GM12878 (cell line): ENCODE measurements around the gene GNAQ. TPM values are rescaled to one million over a fixed set of nuclear protein-coding genes. Genes with fewer than 3 reads are reported as not detected.

ENCODE experiments used
- ATAC-seq: fragments of 200-7000 bp; cut with Tn5 transposase; 3 replicates; pipeline ENCODE4 v1.9.1; 2020; ENCODE audit warnings: mild to moderate bottlenecking, moderate library complexity
- BruUV-seq: library from RNA; stranded (reverse); fragments of 400-500 nt; replicated peaks from 2 replicates; lab custom pipeline; 2021; lab: Mats Ljungman, UMichigan
- CTCF ChIA-PET: fragments of 300-600 bp; sonication (Branson Sonifier 250); formaldehyde crosslinking; extraction: SDS; loops from one replicate; lab custom pipeline; 2021; ENCODE audit warnings: inconsistent platforms; lab: Yijun Ruan, JAX
- POLR2A ChIA-PET: fragments of 350-600 bp; formaldehyde crosslinking; extraction: SDS; loops from one replicate; lab custom pipeline; 2021; ENCODE audit warnings: inconsistent platforms; lab: Charles Lee
- RAD21 ChIA-PET: fragments of 300-600 bp; sonication (Branson Sonifier 250); formaldehyde crosslinking; loops from one replicate; lab custom pipeline; 2023; ENCODE audit warnings: antibody characterized with exemption; ENCODE audit not compliant: unreplicated experiment; lab: Charles Lee
- SMC1A ChIA-PET: fragments of 300-600 bp; sonication (Branson Sonifier 250); formaldehyde crosslinking; loops from one replicate; lab custom pipeline; 2023; ENCODE audit not compliant: unreplicated experiment, uncharacterized antibody; lab: Charles Lee
- DNase-seq: peaks from one replicate; pipeline ENCODE4 v3.0.0-alpha.2; 2011; ENCODE audit warnings: low read depth, low spot score
- FAIRE-seq: peaks from 3 replicates; lab custom pipeline; 2011; peaks lifted over from hg19 to GRCh38; lab: Jason Lieb, UNC
- H2AFZ ChIP-seq: 2 replicates; pipeline ENCODE4 v1.6.0; 2011; ENCODE audit warnings: low read depth, low read length, control low read depth; ENCODE audit not compliant: control insufficient read depth
- H3K27ac ChIP-seq: 2 replicates; pipeline ENCODE4 v1.5.1; 2011; ENCODE audit warnings: control low read depth; ENCODE audit not compliant: control insufficient read depth, insufficient read depth
- H3K27me3 ChIP-seq, 2 experiments: replicated peaks in 1 of 2; 2 replicates each; pipeline versions ENCODE4 v1.6.0 to v1.6.1; 2011; ENCODE audit warnings: low read length in 1 of 2; ENCODE audit not compliant: control insufficient read depth in 2 of 2, insufficient read depth in 2 of 2
- H3K36me3 ChIP-seq, 2 experiments: 2 replicates each; pipeline ENCODE4 v1.5.1; 2011; ENCODE audit warnings: low read length in 1 of 2; ENCODE audit not compliant: control insufficient read depth in 2 of 2, insufficient read depth in 2 of 2
- H3K4me1 ChIP-seq: 2 replicates; pipeline ENCODE4 v1.6.1; 2011; ENCODE audit warnings: mild to moderate bottlenecking, low read length, moderate library complexity, mixed read lengths; ENCODE audit not compliant: control insufficient read depth, insufficient read depth
- H3K4me2 ChIP-seq: 2 replicates; pipeline ENCODE4 v1.6.0; 2011; ENCODE audit warnings: control low read depth; ENCODE audit not compliant: control insufficient read depth, insufficient read depth
- H3K4me3 ChIP-seq: fragments of 200-600 bp; sonication (generic); 2 replicates; pipeline ENCODE4 v1.5.1; 2016
- H3K79me2 ChIP-seq: 2 replicates; pipeline ENCODE4 v1.6.0; 2011; ENCODE audit warnings: low read length; ENCODE audit not compliant: control insufficient read depth, insufficient read depth
- H3K9ac ChIP-seq: 2 replicates; pipeline ENCODE4 v1.8.0; 2011; ENCODE audit warnings: low read length, control low read depth, mixed read lengths; ENCODE audit not compliant: control insufficient read depth, insufficient read depth
- H3K9me3 ChIP-seq: replicated peaks from 3 replicates; pipeline ENCODE4 v1.5.1; 2011; ENCODE audit warnings: mild to moderate bottlenecking, low read length; ENCODE audit not compliant: control insufficient read depth, insufficient read depth
- H4K20me1 ChIP-seq: 2 replicates; pipeline ENCODE4 v1.6.0; 2011; ENCODE audit not compliant: control insufficient read depth, insufficient read depth
- MLLT1 ChIP-seq: fragments of 450-650 bp; IDR thresholded peaks from 2 replicates; pipeline ENCODE4 v1.6.1; 2016; ENCODE audit warnings: mild to moderate bottlenecking
- MTA2 ChIP-seq: fragments of 450-650 bp; IDR thresholded peaks from 2 replicates; pipeline ENCODE4 v1.6.1; 2016; ENCODE audit warnings: low read depth, mild to moderate bottlenecking, moderate library complexity
- ZBED1 ChIP-seq: IDR thresholded peaks from 2 replicates; pipeline ENCODE4 v1.6.1; 2016; ENCODE audit warnings: borderline replicate concordance
- WGBS: methylation state at CpG from one replicate; pipeline ENCODE4 v1.1.6; 2016; ENCODE audit warnings: low lambda C conversion rate; ENCODE audit not compliant: insufficient replicate concordance, insufficient coverage; ENCODE audit errors: missing lambda C conversion rate; 5-methylcytosine and 5-hydroxymethylcytosine counted together
- in situ Hi-C: fragments of 300-500 bp; cut with MboI; formaldehyde crosslinking; loops from 9 replicates; pipeline ENCODE4 v1.14.3; 2018; ENCODE audit warnings: mixed read lengths
- intact Hi-C: fragments of 100-400 bp; cut with micrococcal nuclease; formaldehyde crosslinking; loops from one replicate; pipeline ENCODE4 v1.14.2; 2022; ENCODE audit not compliant: unreplicated experiment
- polyA plus RNA-seq, 11 experiments: library from polyadenylated mRNA; depleted of rRNA in 4 of 11; unstranded in 6 of 11; stranded (reverse) in 5 of 11; fragments of >200 nt; fragmentation: Nextera tagmentation in 4 of 11; fragmentation: Illumina TruSeq in 1 of 11; extraction: Ambion mirVana in 4 of 11; extraction: Trizol in 1 of 11; gene quantifications; 1 replicate in 1 of 11; 2 replicates in 10 of 11; pipeline versions ENCODE4 v1.2.1 to v1.2.3, GENCODE V29; 2011 to 2016; ENCODE audit warnings: inconsistent platforms in 2 of 11, missing spikeins in 2 of 11, low read depth in 1 of 11
- total RNA-seq, 4 experiments: library from RNA; depleted of rRNA in 3 of 4; stranded (reverse); fragments of >200 nt in 3 of 4; fragmentation: Illumina TruSeq in 1 of 4; extraction: Trizol in 1 of 4; gene quantifications; 2 replicates each; pipeline versions ENCODE4 v1.2.1 to v1.2.3, GENCODE V29; 2013 to 2021

The GNAQ gene
- total and polyA plus RNA-seq, 10 of the 15 experiments (the other 5 are each of a cell fraction or from before 2014, with no cell fraction given), result 0.15 to 47.2 (median 0.49) TPM

- ChIA-PET CTCF (interaction anchor here (0.6 to 1.7 kb wide), 4 partner anchors 41 to 863 kb away, joined by 3 to 10 read pairs (median 5); no protein-coding TSS in a partner anchor), POLR2A (interaction anchor here (1.1 to 1.2 kb wide), 2 partner anchors 13 to 52 kb away, joined by 4 read pairs; no protein-coding TSS in a partner anchor), SMC1A (interaction anchor here (1.0 to 1.7 kb wide), 6 partner anchors 9 to 119 kb away, joined by 3 to 8 read pairs (median 6); no protein-coding TSS in a partner anchor), RAD21 (interaction anchor here (1.0 to 7.3 kb wide), 11 partner anchors 8 to 165 kb away, joined by 3 to 123 read pairs (median 4); no protein-coding TSS in a partner anchor)
- no peak overlapping the region for H3K9ac ChIP-seq
- H3K4me2 ChIP-seq, result no peak overlapping the region
- no peaks in the 10 kb centered on the region for H3K36me3 ChIP-seq
- DNase-seq (no peak), FAIRE-seq (no peak), ATAC-seq (peak; percentile 54)
- H4K20me1 ChIP-seq, result no peaks in the 10 kb centered on the region
- 9% methylated on average over 8 of the region's 8 CpGs for WGBS
- no peak overlapping the region for H3K27ac ChIP-seq
- in situ Hi-C loops, result no loop called here
- no TSS peak for BruUV-seq
- H3K9me3 ChIP-seq, result no peaks in the 10 kb centered on the region
- H3K4me3 ChIP-seq, result no peak overlapping the region
- no peaks in the 10 kb centered on the region for H3K4me1 ChIP-seq
- peaks cover 8 to 17% of the 10 kb centered on the region in 2 experiments for H3K27me3 ChIP-seq
- TF ChIP-seq MLLT1, result peak; percentile 30; the same call in 1 of the 2 replicates
- TF ChIP-seq ZBED1, result no peak
- TF ChIP-seq MTA2, result 0 out of 2 replicates have a peak, but pooled peaks have one; percentile 8
- intact Hi-C loops, result loop anchor here (10.0 kb wide), 2 partner anchors 275 to 575 kb away; no protein-coding TSS in a partner anchor
- no peaks in the 10 kb centered on the region for H3K79me2 ChIP-seq
- no peak overlapping the region for H2AFZ ChIP-seq
These were observed 1.4 kb downstream of the GNAQ start for GRCh38 chr9:78030296-78030552.
